ENCODE measurements around the gene NOP16.

GRCh38 chr5:176382721-176383120 is 5.7 kb downstream of the NOP16 start:
- TF ChIP-seq CTCF (conservative IDR thresholded peaks at IDR 0.05) (no peak), ZFX (IDR thresholded peaks at IDR 0.05) (no peak)
